ENCODE data around the gene MAN1A1.
"Not testable (repeated sequence)": the region's sequence is repeated elsewhere in the genome, so short reads cannot be mapped to it uniquely, and the experiment has no call there.

MAN1A1 gene

DNA sequence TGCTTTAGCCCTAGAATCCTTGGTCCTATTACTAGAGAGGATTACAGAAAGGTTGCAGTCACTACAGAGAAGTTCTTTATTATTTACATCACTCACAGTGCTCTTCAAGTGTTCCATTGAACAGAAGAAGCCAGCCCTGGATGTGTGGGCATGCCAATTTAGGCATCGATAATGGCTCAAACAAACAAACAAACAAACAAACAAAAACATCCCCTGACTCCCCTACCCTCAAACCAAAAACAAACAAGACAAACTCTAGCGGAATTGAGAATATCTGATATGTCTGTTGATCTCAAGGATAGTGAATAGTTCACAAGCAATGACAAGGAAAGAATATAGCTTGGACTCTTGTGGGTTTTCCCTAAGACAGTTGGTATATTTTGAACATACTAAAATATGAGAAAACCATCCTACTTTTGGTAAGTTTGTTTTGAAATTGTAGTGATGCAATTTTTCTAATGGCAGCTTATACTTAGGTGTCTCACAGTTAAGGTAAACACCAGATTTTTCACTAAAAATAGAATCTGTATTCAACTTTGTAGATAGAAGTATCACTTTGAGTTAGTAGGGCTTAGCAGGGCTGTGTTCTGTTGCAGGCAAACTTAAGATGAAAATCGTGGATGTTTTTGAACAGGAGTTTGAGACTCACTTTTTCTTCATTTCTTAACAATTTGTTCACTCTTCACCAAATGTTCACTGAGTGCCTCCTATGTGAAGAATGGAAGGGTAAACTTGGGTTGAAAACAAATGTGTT lies 178.3 kb downstream of the MAN1A1 start:
- DNase-seq (ENCODE audit: low read depth in 2 of 2): no peak

DNA sequence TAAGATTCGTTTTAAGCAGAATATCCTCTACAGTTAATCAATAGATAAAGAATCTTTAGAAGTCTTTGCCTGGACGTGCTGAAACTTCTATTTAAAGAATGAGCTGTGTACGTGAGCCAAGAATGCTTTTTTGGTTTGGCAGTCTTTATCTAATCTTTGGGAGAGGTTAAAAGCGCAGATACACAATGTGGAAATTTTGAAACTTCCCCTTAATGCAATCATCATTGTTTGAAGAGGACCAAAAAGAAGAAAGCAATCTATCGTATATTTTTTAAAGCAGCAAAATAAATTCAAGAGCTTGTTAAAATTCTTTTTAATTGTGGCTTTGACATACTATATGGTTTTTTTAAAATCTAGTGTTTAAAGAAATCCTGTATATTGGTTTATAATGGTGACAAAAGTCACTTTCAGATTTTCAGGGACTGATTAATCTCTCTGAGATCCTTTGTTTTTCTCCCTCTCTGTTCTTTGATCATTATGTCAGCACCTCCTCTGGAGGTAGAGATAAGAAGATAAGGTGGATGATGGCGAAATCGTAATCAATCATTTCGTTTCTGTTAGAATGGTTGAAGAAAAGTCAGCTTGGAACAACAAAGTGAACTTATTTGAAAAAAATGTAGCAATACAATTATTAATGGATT lies 179.0 kb downstream of the MAN1A1 start:
- no peak for DNase-seq (ENCODE audit: low read depth in 2 of 2)

DNA sequence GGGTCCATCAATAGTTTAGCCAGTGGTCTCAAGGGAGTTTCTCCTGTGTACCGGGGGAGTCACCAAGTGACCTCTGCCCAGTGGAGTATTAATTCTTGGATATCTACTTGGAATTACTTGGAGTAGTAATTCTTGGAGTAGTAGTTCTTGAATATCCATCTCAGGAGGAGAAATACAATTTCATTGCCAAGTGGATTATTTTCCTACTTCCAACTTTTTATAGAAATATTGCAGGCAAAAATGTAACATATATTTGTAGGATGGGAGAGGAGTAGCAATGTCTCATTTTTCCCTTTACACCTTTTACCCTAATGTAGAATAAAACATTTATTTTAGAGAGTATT lies 179.5 kb downstream of the MAN1A1 start:
- no peak for DNase-seq (ENCODE audit: low read depth in 2 of 2)

DNA sequence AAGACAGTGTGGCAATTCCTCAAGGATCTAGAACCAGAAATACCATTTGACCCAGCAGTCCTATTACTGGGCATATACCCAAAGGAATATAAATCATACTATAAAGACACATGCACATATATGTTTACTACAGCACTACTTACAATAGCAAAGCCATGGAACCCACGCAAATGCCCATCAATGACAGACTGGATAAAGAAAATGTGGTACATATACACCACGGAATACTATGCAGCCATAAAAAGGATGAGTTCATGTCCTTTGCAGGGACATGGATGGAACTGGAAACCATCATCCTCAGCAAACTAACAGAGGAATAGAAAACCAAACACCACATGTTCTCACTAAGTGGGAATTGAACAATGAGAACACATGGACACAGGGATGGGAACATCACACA lies 180.2 kb downstream of the MAN1A1 start:
- not testable (repeated sequence) for DNase-seq (ENCODE audit: low read depth in 2 of 2)

DNA sequence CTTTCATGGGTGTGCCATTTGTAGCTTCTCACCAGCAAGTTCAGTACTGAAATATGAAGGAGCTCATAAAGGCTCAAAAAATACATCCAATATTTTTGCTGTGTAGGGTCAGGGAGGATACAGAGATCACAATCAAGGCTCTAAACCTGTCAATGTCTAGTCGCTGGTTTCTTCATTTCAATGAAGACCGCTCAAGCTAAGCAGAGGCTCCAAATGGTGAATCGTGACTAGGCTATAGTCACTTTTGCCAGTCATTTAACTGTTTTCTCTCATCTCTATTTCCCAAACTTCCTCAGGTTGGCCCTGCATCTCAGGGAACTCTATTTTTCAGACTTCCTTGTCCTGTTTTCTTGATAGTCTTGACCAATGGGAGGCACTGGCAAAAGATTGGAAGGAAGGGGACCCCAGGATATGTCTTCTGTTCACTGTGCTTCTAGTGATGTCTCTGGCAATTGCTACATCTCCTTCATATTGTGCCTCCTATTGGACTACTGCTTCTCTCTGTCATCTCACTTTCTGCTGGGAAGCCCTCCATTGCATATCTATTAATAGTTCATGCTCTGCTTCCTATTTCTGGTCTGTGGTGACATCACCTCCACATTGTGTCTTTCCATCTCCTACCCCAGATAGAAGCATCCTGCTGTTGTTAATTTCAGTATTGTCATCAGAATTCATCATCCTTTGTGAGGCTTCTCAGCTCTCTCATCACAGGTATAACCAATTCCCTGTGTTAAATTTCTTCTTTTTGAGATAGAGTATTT lies 183.4 kb downstream of the MAN1A1 start:
- DNase-seq (ENCODE audit: low read depth in 2 of 2): no peak

DNA sequence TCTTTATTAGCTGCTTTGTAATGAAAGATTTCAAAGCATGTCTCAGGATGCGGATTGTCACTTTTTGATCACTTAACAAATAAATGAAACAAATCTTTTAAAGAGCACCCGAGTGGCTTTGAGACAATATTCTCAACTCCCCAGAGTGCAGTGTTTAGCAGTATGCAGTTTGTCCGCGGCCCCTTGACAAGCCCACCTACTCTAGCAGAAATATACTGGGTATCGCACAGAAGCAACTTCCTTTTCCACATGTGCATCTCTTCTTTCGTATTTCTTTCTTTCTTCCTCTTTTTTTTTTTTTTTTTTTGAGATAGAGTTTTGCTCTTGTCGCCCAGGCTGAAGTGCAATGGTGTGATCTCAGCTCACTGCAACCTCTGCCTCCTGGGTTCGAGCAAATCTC lies 186.6 kb downstream of the MAN1A1 start:
- no peak for DNase-seq (ENCODE audit: low read depth in 2 of 2)

DNA sequence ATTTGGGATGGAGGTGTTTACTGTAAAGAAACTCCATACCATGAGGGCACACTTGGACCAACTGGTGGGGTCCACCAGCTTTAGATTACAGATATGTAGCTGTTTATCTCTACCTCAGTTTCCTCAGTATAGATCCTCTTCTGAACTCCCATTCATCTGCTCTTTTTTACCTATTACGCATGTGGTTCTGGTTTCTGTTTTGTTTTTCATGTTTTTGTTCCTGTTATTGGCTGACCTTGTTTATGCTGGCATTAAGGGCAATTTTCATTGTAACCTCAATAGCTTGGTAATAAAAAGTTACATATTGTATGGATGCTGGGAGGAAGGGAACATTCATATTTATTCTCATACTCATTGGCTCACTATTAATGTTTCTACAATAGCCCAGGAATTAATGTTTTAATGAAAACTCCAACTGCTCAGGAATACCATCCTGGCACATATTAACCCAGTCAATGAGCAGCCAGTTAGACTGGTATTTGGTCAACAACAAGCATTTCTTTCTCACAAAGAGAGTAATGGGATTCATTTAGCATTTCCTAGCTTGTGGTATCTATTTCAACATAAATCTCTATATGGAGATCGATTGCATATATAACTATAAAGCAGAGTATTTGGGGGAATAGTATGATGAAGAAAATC lies 187.3 kb downstream of the MAN1A1 start:
- DNase-seq (ENCODE audit: low read depth in 2 of 2): no peak

DNA sequence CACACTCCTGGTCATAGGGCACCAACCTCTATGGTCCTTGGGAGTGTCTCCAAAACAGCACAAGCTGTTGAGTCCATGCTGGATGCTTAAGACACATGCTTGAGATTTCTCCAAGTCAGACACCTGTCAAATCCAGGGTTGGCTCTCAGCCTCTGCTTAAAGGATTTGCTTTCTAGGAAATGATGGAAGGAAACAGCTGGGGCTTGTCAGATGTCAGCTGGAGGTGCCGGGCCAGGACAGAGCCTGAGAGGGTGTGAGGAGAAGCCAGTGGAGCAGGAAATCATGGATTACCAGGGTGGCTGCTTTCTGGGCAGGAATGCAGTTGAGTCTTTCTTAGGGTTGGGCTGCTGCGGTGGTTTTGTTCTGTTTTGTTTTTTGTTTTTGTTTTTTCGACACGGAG lies 188.1 kb downstream of the MAN1A1 start:
- DNase-seq (ENCODE audit: low read depth in 2 of 2): no peak

DNA sequence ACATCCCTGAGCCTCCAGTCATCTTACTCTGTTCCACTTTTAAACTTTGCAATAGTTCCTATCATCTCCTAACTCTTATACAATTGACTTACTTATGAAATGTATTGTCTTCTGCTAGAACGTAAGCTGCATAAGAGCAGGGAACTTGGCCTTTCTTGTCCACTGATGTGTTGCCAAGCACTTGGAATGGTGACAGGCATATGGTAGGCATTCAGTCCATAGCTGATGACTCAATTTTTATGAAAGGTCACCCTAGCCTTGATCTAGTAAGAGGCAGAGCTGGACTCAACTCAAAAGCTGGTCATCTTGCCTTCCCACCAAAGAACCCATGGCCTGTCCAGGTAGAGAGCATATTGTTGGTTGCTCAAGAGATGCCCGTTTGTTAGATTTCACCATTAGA lies 188.7 kb downstream of the MAN1A1 start:
- DNase-seq (ENCODE audit: low read depth in 2 of 2): no peak

DNA sequence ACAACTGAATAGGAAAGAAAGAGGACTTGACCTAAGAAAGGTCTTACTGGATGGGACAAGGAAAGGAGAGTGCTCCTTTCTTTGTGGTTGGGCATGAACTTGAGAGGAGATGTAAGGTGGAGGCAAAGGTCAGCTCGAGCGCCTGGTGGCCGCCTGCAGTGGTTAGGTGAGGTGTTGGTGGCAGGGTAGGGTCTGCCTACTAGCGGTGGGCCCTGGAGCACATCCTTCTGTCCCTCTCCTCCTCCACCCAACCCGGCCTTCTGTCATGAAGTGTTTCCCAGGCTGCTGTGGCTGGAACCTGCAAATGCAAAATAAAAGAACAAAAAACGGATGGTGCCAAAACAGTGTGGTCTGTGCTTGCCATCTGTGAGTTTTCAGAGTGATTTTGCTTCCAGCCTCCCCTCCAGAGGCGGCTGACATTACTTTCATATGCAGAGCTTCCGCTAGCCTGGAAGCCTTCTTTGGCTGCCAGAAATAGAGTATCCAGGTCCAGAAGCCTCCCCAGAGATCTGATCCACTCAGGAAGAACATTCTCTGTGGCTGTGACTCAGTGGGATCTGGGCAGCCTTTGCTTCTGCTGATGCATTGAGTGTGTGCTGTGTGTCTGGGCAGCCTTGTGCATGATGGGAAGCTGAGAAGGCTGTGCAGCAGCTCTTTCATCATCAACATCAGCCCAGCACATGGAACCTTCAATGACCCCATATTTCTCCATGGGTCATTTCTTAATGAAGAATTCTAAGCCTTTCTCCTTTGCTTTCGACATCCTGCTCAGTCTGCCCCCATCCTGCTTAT lies 191.3 kb downstream of the MAN1A1 start:
- DNase-seq (ENCODE audit: low read depth in 2 of 2): no peak

DNA sequence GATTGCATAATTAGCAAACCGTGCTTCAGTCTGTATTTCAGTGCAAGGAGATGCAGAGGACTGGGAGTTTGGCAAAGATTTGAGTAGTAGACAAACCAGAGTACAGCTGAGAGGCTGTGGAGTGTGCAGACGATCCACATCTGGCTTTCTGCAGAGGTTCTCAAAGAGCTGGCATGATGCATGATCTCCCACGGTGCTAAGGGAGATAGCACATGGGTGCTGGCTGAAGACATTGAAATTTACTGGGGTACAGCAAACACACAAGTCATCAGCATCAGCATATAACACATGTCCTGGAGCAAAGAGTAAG lies 192.1 kb downstream of the MAN1A1 start:
- no peak for DNase-seq (ENCODE audit: low read depth in 2 of 2)

DNA sequence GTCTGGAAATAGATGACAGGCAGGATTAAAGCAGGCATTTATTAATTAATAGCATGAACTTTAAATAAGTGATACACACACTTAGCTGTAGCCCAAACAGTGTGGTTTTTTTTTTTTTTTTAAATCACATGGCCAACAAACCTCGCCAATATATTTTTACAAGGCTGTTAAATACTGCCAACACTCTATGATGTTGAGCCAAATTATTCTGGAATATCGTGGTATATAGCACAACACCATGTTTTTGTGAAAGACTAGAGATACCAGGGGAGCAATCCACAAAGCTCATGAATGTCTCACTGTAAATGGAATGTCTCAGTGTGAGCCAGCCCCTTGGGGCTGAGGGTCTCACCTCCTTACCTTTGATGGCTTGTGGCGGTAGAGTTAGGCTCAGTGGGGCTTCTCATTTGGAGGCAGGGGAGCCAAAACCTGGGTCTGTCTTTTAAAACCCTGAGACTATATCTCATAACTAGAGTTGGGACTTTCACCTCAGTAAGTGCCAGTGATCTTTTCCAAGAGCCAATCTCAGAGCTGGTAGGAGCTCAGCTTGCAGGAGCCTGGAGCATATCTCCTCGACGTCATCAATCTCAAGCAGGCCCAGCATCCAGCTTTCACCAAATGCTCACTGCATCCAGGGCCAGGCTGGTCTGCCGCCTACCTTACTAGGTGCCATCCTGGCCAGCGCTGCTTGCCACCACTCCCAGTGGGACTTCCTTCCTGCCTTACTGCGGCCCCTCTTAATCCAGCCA lies 192.6 kb downstream of the MAN1A1 start:
- no peak for DNase-seq (ENCODE audit: low read depth in 2 of 2)

DNA sequence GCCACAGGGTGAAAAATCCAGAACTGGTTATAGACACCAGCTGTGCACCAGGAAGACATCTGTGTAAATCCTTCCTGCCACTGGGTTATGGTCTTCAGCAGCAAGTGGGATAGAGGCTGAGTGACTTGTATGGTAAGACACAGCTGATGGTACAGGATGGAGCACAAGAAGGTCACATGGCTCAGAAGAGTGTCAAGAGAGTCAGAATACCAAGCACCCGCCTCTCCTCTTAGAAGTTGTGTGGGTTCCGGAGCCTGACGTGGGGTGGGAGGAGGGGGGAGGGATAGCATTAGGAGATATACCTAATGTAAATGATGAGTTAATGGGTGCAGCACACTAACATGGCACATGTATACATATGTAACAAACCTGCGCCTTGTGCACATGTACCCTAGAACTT lies 193.5 kb downstream of the MAN1A1 start:
- DNase-seq (ENCODE audit: low read depth in 2 of 2): not testable (repeated sequence)

DNA sequence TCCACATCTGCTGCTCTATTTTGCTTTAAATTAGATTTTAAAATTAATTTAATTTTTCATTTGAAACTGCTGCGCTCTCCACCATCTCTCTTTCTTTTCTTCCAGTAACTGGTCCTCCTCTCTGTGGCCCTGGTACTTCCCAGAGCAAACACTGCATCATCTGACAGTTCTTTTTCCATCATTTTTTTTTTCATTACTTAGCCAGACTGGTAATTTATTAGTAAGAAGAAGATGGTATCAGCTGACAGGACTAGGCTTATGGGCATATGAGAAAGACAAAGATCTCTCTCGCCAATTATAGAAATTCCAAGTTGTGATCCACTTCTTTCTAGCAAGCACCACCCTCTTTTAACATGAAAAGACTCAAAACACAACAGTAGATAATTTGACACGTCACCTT lies 197.4 kb downstream of the MAN1A1 start:
- no peak for DNase-seq (ENCODE audit: low read depth in 2 of 2)

DNA sequence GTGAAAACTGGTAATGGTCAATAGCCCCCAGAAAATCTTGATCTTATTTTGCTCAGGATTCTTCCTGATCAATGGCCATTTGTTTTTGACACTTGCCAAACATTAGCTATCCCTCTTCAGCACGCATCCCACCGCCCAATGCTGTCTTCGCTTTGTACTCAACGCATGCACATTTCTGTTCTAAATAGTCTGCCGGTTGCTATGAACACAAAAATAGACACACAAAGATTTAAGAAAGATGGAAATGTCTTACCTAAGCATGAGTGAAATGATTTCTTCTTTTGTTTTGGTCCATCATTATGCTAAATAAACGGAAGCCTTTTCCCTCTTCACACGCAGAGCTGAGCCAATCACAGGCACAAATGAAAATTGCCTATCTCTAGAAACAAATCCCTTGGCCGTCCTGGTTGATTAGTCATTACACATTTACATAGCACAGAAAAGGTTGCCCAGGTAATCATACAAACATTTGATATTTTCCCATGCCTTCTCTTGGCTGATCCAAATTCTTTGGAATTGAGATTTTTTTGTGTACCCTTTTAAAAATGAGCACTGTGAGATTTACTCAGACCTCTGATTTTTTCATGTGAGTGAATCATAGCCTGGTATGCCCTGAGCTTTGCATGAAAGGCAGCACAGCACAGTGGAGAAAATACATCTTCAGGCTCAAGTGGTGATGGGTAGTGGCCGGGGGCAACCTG lies 200.6 kb downstream of the MAN1A1 start:
- no peak for DNase-seq (ENCODE audit: low read depth in 2 of 2)

DNA sequence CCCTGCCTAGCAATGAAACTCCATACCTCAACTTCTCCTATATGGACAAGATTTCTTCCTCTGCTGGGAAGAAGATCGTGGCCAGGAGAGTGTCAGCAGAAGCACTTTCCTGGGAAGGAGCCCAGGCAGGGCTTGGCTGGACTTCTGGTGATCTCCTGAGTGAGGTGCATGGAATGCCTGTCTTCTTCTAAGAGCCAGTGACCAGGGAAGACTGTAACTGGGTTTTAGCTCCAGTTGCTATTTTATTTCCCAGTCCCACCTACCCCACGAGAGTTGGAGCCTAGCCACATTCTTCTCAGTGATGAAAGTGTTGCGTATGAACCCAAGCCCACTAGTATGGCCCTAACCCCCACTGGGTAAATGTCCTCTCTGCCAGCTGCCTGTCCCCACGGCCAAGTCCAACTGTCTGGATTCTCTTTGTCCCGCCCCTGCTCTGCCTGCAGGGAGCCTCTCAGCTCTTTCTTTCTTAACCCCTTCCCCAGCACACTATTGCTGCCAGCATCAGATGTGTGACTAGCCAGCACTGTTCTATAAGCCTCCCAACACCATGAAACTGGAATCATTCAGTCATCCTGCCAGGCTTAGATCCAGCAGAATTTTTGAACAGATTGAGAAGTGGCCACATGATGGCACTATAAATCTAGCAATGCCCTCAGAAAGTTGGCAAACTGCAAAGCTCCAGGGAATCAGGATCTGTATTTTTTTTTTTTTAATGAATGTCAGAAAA lies 201.3 kb downstream of the MAN1A1 start:
- DNase-seq (ENCODE audit: low read depth in 2 of 2): no peak

DNA sequence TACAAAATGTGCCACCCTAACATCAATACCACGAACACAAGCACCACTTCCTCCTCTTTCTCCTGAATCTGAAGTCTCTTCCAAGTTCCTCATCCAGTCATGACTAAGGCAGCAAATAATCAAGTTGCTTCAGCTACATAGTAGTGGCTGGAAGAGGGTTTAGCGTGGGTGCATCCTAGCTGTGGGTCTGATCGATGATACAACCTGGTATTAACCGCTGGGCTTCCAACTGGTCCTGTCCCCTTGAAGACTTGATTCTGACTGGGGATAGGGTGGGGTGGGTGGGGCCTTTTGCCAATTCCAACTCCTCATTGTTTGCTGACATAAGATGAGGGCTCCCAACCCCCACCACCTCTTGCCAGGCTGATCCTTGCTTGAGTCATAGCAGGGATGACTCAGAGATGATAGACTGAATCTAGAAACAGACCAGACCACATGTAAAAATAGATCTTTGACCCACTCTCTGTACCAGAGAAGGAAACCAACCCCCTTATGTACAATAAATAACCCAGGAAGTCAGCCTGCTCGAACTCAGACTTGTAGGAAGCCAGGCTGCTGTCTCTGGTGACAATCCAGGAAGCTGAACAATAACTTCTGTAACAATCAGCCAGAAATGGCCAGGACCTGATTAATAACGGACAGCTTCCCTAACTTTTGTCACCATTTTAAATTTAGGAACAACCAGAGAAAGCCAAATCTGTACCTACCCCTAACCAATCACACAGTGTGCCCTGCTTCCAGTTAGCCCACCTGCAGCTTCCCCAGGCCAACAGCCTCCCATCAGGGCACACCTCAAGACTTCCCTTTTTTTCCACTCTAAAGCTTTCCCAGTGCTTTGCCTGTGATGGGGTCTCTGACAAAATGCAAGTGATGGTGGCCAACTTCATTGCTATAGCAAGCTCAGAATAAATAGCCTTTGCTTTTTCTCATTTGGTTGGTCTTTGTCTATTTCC lies 202.2 kb downstream of the MAN1A1 start:
- peak in 1 of 2 donors; percentile 25 for DNase-seq (ENCODE audit: low read depth in 2 of 2)

DNA sequence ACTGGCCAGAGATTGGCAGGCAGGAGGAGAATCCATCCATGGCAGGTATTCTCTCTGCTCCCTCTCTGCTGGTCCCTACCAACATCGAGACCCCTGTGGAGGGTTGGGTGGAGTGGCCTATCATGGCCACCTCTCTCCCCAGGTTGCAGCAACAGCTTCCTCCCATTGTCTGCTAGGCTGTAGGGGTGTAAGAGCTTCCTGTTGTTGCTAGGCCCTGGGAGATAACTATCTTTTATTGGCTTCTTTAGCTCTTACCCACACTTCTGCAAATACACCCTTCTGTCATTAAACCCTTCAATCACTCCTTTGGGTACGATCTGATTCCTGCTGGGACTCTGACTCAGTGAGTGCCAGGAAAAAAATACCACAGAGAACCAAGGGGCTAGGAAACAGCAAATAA lies 204.4 kb downstream of the MAN1A1 start:
- no peak for DNase-seq (ENCODE audit: low read depth in 2 of 2)

DNA sequence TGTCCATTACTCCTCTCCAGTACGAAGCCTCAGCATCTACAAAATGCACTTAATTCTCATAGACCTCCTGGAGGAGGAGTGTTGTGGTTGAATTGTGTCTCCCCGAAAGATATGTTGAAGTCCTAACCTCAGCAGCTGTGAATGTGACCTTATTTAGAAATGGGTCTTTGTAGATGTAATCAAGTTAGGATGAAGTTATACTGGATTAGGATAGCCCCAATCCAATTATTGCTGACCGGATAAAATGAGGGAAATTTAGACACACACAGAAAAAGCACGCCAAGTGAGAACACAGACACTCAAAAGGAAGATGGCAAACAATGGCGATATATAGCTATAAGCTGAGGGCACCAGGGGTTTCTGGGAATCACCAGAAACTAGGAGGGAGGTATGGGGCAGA lies 206.9 kb downstream of the MAN1A1 start:
- no peak for DNase-seq (ENCODE audit: low read depth in 2 of 2)
